Measurements from ENCODE around the gene ANAPC15.

DNA sequence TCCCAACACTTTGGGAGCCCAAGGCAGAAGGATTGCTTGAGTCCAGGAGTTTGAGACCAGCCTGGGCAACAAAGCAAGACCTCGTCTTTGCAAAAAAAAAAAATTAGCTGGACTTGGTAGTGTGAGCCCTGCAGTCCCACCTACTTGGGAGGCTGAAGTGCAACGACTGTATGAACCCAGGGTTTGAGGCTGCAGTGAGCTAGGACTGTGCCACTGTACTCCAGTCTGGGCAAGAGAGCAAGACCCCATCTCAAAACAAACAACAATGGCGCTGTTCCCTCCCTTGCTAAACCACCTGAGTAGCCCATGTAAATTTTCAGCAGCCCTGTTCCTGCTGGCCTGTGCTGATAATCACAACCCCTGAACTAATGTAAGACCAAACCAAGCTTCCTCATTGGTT, 12.5 kb downstream of the ANAPC15 start:
- TF ChIP-seq, protein P1, sequence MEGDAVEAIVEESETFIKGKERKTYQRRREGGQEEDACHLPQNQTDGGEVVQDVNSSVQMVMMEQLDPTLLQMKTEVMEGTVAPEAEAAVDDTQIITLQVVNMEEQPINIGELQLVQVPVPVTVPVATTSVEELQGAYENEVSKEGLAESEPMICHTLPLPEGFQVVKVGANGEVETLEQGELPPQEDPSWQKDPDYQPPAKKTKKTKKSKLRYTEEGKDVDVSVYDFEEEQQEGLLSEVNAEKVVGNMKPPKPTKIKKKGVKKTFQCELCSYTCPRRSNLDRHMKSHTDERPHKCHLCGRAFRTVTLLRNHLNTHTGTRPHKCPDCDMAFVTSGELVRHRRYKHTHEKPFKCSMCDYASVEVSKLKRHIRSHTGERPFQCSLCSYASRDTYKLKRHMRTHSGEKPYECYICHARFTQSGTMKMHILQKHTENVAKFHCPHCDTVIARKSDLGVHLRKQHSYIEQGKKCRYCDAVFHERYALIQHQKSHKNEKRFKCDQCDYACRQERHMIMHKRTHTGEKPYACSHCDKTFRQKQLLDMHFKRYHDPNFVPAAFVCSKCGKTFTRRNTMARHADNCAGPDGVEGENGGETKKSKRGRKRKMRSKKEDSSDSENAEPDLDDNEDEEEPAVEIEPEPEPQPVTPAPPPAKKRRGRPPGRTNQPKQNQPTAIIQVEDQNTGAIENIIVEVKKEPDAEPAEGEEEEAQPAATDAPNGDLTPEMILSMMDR (IDR thresholded peaks at IDR 0.05): no peak
- TF ChIP-seq POLR2A (IDR thresholded peaks at IDR 0.05) (no peak), POLR2AphosphoS5 (IDR thresholded peaks at IDR 0.05) (no peak)
